Sigmoid colon (tissue), 4 donors: ENCODE data around the gene MOB3C.

Experiments
- POLR2AphosphoS5 ChIP-seq, 4 donors: sonication (generic); formaldehyde crosslinking; IDR thresholded peaks; one replicate each; pipeline ENCODE4 v1.6.1; 2017; ENCODE audit warnings: antibody characterized with exemption in 4 of 4
- TF ChIP-seq, protein P1 (sequence below), 4 experiments: fragments of 450-650 bp in 3 of 4; fragments of 200-600 bp in 1 of 4; IDR thresholded peaks; one replicate each; pipeline ENCODE4 v1.5.1; 2016 to 2019; ENCODE audit warnings: antibody characterized with exemption in 4 of 4, mild to moderate bottlenecking in 3 of 4, moderate library complexity in 2 of 4

- TF ChIP-seq, protein P1, sequence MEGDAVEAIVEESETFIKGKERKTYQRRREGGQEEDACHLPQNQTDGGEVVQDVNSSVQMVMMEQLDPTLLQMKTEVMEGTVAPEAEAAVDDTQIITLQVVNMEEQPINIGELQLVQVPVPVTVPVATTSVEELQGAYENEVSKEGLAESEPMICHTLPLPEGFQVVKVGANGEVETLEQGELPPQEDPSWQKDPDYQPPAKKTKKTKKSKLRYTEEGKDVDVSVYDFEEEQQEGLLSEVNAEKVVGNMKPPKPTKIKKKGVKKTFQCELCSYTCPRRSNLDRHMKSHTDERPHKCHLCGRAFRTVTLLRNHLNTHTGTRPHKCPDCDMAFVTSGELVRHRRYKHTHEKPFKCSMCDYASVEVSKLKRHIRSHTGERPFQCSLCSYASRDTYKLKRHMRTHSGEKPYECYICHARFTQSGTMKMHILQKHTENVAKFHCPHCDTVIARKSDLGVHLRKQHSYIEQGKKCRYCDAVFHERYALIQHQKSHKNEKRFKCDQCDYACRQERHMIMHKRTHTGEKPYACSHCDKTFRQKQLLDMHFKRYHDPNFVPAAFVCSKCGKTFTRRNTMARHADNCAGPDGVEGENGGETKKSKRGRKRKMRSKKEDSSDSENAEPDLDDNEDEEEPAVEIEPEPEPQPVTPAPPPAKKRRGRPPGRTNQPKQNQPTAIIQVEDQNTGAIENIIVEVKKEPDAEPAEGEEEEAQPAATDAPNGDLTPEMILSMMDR (IDR thresholded peaks at IDR 0.05) = no peak
- no peak for TF ChIP-seq POLR2AphosphoS5 (IDR thresholded peaks at IDR 0.05)
These were observed 41.2 kb upstream of the MOB3C start for GRCh38 chr1:46657775-46658174.
